ENCODE measurements around the gene F11. TPM values are rescaled to one million over a fixed set of nuclear protein-coding genes. Genes with fewer than 3 reads are reported as not detected.

The F11 gene
- total and polyA plus RNA-seq, 9 of the 15 experiments (the other 6 are each of a cell fraction or from before 2014, with no cell fraction given): not detected

GRCh38 chr4:186260117-186260503 is 5.9 kb upstream of the F11 start:
- in situ Hi-C loops (cut with MboI): no loop called here
- WGBS (ENCODE audit: insufficient coverage, low coverage, missing lambda C conversion rate): 0% methylated on average over 6 of the region's 6 CpGs
- Histone ChIP-seq H3K9ac (ENCODE audit: insufficient read depth in 1 of 2, low read depth in 2 of 2, low read length in 2 of 2) (no peak overlapping the region), H3K79me2 (ENCODE audit: control insufficient read depth, insufficient read depth, low read length) (no peaks in the 10 kb centered on the region), H2AFZ (ENCODE audit: low read depth, low read length) (no peak overlapping the region), H3K9me1 (ENCODE audit: control insufficient read depth, insufficient read depth, low read length) (no peaks in the 10 kb centered on the region), H3K9me3 (replicated peaks; ENCODE audit: control insufficient read depth, insufficient read depth, low read depth, low read length) (no peaks in the 10 kb centered on the region), H3K27ac (ENCODE audit: extremely low read depth, low read depth, low read length) (no peak overlapping the region), H3K4me2 (ENCODE audit: insufficient read depth, low read length) (no peak overlapping the region), H3K36me3 (ENCODE audit: control insufficient read depth, insufficient read depth, low read length) (no peaks in the 10 kb centered on the region), H3K27me3 (ENCODE audit: control insufficient read depth in 2 of 2, insufficient read depth in 2 of 2, low read length in 2 of 2) (peaks cover 19 to 41% of the 10 kb centered on the region in 2 experiments), H3K4me3 (no peak overlapping the region), H3K4me1 (replicated peaks in 1 of 2; ENCODE audit: control insufficient read depth in 2 of 2, insufficient read depth in 2 of 2, low read length in 2 of 2) (no peaks in the 10 kb centered on the region), H4K20me1 (replicated peaks; ENCODE audit: control insufficient read depth, insufficient read depth, low read length) (no peaks in the 10 kb centered on the region)
- CTCF ChIA-PET (ENCODE audit: low intra/inter-chr PET ratio): no interaction called here
- ATAC-seq (no peak), DNase-seq (ENCODE audit: extremely low read depth in 1 of 4, low spot score in 3 of 4) (no peak), FAIRE-seq (no peak)
- POLR2A ChIA-PET: no interaction called here
- TF ChIP-seq CBX8 (IDR thresholded peaks at IDR 0.05; ENCODE audit: borderline replicate concordance, extremely low read depth, low read depth, low read length, poor library complexity, severe bottlenecking) (no peak), STAT5B (CRISPR knock-in tag; IDR thresholded peaks at IDR 0.05) (no peak), ESRRA (IDR thresholded peaks at IDR 0.05; ENCODE audit: borderline replicate concordance, low read depth) (no peak), ARNT (IDR thresholded peaks at IDR 0.05) (no peak), NR3C1 (CRISPR knock-in tag; IDR thresholded peaks at IDR 0.05) (no peak), U2AF1 (optimal IDR thresholded peaks at IDR 0.05; ENCODE audit: low read depth, low read length) (no peak), BRD9 (IDR thresholded peaks at IDR 0.05; ENCODE audit: low read depth, partially characterized antibody) (no peak), IRF9 (tag; IDR thresholded peaks at IDR 0.05) (no peak)
- TF ChIP-seq, protein P1, sequence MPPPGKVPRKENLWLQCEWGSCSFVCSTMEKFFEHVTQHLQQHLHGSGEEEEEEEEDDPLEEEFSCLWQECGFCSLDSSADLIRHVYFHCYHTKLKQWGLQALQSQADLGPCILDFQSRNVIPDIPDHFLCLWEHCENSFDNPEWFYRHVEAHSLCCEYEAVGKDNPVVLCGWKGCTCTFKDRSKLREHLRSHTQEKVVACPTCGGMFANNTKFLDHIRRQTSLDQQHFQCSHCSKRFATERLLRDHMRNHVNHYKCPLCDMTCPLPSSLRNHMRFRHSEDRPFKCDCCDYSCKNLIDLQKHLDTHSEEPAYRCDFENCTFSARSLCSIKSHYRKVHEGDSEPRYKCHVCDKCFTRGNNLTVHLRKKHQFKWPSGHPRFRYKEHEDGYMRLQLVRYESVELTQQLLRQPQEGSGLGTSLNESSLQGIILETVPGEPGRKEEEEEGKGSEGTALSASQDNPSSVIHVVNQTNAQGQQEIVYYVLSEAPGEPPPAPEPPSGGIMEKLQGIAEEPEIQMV (tag; conservative IDR thresholded peaks at IDR 0.05; ENCODE audit: low read depth): no peak
- no TSS peak for BruUV-seq (replicated peaks)
- intact Hi-C loops (cut with micrococcal nuclease): no loop called here
